ENCODE results near the gene TSPAN17.
A peak's percentile ranks its signal among the peaks of the same experiment; 100 is the strongest.
"Not testable (repeated sequence)": the region's sequence is repeated elsewhere in the genome, so short reads cannot be mapped to it uniquely, and the experiment has no call there.

The TSPAN17 gene, protein sequence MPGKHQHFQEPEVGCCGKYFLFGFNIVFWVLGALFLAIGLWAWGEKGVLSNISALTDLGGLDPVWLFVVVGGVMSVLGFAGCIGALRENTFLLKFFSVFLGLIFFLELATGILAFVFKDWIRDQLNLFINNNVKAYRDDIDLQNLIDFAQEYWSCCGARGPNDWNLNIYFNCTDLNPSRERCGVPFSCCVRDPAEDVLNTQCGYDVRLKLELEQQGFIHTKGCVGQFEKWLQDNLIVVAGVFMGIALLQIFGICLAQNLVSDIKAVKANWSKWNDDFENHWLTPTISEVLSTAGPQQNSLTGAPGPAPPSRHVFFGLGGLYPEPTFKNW

DNA sequence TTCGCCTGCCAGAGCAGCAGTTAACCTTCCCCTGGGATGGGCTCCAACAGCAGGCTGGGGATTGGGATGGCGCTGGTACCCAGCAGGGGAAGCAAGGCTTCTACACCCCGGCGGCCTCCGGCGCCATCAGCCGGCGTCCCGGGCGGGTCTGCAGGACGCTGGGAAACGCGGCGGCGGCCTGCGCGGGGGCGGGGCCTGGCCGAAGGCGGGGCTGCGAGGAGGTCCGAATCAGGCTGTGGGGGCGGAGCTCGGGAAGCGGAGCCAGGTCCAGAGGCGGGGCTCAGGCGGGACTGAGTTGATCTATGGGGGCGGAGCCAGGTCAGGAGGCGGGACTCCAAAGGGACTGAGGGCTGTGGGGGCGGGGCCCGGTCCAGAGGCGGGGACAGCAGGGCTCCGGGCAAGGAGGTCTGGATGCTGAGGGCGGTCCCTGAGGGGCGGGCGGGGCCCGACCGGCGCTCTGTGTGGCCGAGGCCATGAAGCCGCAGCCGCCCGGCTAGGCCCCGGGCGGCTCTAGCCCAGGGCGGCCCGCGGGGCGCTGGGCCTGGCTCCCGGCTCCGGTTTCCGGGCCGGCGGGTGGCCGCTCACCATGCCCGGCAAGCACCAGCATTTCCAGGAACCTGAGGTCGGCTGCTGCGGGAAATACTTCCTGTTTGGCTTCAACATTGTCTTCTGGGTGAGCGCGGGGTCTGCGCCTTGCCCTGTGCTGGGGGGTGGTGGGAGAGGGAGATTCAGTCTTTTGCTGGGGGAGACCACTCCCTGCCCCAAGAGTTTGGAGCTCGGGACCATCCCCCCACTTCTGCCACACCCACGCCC lies at the start of gene TSPAN17:
TSPAN17 (plus strand) TSS at position 455 of the 813 bp plus-strand sequence; CDS start at position 587, 132 bp downstream.
- H3K27ac ChIP-seq: peak within 1 kb of the TSS; percentile 60
- TF ChIP-seq, protein P1, sequence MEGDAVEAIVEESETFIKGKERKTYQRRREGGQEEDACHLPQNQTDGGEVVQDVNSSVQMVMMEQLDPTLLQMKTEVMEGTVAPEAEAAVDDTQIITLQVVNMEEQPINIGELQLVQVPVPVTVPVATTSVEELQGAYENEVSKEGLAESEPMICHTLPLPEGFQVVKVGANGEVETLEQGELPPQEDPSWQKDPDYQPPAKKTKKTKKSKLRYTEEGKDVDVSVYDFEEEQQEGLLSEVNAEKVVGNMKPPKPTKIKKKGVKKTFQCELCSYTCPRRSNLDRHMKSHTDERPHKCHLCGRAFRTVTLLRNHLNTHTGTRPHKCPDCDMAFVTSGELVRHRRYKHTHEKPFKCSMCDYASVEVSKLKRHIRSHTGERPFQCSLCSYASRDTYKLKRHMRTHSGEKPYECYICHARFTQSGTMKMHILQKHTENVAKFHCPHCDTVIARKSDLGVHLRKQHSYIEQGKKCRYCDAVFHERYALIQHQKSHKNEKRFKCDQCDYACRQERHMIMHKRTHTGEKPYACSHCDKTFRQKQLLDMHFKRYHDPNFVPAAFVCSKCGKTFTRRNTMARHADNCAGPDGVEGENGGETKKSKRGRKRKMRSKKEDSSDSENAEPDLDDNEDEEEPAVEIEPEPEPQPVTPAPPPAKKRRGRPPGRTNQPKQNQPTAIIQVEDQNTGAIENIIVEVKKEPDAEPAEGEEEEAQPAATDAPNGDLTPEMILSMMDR (IDR thresholded peaks at IDR 0.05): peak; percentile 25; the same call in 1 of the 2 replicates
- TF ChIP-seq ZFX (IDR thresholded peaks at IDR 0.05; ENCODE audit: borderline replicate concordance): no peak

DNA sequence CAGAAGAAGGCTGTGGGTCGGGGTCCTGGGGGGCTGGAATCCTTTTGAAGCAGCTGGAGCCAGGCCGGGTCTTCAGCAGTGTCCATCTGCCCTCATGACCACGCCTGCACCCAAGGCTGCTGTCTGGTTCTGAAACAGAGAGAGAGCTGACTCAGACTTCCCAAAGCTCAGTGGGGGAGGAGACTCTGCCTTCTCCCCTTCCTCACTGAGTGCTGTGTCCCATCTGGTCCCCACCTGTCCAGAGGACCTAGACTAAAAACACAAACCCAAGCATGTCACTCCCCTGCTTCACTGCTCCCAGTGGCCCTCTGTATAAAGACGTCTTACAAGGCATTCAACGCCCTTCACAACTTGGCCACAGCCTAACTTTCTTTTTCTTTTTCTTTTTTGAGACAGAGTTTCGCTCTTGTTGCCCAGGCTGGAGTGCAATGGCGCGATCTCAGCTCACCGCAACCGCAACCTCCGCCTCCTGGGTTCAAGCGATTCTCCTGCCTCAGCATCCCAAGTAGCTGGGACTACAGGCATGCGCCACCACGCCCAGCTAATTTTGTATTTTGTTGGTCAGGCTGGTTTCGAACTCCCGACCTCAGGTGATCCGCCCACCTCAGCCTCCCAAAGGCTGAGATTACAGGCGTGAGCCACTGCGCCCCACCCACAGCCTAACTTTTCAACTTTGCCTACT lies 47.4 kb upstream of the TSPAN17 start:
- H3K27ac ChIP-seq: not testable (repeated sequence)

DNA sequence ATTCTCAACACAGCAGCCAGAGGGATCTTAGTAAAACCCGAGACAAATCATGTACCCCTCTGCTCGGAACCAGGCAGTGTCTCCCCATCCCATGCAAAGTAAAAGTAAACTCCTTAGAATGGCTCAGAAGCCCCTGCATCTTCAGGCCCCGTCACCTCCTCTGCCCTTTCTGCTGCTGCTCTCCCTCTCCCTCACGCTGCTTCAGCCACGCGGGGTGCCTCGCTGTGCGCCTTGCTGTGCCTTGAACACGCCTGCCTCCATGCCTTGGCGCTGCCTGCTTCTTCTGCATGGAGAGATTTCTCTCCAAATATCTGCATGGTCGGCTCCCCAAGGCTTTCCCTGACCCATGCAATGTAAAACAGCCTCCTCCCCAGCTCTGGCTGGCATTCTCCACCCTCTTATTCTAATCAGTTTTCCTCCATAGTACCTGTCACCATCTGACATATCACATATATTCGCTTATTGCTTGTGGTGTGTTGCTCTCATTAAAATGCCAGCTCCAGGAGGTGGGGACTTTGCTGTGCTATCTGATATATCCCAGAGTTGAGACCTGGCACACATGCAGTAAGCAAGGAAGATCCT lies 45.3 kb upstream of the TSPAN17 start:
- H3K27ac ChIP-seq: no peak overlapping the region
- TF ChIP-seq, protein P1 (IDR thresholded peaks at IDR 0.05): no peak
- no peak for TF ChIP-seq ZFX (IDR thresholded peaks at IDR 0.05; ENCODE audit: borderline replicate concordance)

DNA sequence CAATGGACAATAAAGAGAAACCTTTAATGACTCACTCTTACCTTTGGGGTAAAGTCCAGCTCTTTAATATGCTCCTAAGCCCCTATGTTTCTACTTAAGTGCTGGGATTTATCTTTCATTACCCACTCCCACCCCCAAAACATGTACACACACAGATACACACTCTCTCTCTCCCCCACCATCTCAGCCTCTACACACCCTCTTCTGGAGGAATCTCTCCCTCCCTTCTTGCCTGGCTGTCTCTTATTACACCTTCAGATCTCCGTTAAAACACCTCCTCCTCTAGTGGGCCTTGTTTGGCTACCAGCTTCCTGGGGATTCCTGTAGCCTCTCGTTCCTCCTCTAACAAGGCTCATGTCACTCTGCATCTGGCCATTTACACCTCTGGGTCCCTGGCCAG lies 44.2 kb upstream of the TSPAN17 start:
- TF ChIP-seq, protein P1 (IDR thresholded peaks at IDR 0.05): no peak
- no peak for TF ChIP-seq ZFX (IDR thresholded peaks at IDR 0.05; ENCODE audit: borderline replicate concordance)
- no peak overlapping the region for H3K27ac ChIP-seq

DNA sequence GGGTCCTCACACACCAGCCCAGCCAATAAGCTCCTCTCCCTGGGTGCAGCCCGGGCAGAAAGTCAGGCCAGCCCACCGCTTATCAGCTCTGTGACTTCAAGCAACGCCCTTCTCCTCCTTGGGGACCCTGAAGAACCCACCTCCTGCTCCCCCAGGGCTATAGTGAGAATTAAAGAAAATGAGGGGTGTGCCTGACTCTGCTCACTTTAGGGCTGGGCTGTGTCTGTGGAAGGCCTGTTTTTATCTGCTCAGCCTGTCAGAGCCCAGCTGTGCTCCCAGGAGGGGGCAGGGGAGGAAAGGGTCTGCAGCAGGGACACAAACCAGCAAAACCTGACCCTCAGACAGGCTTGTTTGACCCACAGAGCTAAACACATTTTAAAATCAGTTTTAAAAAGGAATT lies 41.3 kb upstream of the TSPAN17 start:
- H3K27ac ChIP-seq: no peak overlapping the region
- no peak for TF ChIP-seq ZFX (IDR thresholded peaks at IDR 0.05; ENCODE audit: borderline replicate concordance)

DNA sequence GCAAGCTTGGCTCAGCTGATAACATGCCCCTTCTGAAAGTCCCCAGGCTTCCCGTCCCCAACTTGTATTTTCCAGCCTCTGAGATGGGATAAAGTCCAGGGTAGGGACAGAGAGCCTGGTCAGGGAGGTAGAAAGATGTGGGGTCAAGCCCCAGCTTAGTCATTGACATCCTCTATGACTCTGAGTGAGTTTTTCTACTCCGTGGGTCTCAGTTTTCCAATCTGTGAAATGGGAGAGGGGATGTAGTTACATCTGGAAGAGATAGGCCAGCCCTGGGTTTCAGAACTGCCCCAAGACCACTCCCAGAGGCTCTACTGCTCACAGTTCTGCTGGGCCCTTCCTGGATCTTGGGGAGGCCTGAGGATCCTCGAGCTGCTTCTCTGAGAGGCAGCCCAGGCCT lies 40.4 kb upstream of the TSPAN17 start:
- TF ChIP-seq, protein P1 (IDR thresholded peaks at IDR 0.05): no peak
- TF ChIP-seq ZFX (IDR thresholded peaks at IDR 0.05; ENCODE audit: borderline replicate concordance): no peak
- no peak overlapping the region for H3K27ac ChIP-seq

DNA sequence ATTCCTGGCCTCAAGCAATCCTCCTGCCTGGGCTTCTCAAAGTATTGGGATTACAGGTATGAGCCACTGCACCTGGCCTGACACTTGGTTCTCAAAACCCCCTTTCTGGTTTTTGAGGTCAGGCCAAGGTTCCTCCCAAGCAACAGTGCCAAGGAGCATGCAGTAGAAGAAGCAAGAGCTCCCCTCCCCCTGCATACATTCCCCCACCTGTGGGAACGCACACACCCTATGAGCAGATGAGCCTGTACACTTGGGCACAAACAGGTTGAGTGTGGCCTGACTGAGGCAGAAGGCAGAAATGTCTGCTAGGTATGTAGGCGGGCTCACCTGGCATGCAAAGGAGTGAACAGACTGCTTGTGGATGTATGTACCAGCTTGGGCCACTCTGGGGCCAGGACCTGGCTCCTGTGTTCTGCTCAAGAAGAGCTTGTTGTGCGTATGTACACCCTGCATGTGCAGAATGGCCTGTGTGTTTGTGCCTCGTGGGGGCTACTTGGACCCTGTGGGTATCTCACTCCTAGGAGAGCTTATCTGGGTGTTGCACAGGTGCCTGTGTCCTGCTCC lies 39.1 kb upstream of the TSPAN17 start:
- no peak for TF ChIP-seq ZFX (IDR thresholded peaks at IDR 0.05; ENCODE audit: borderline replicate concordance)
- TF ChIP-seq, protein P1 (IDR thresholded peaks at IDR 0.05): no peak
- H3K27ac ChIP-seq: no peak overlapping the region
